Endothelial cell of umbilical vein (primary cell): Measurements from ENCODE around the gene SFXN3.

Source experiments
- EZH2 ChIP-seq: IDR thresholded peaks from 2 replicates; pipeline ENCODE4 v1.6.1; 2012; ENCODE audit warnings: borderline replicate concordance, low read depth, mild to moderate bottlenecking, moderate library complexity, low read length, inconsistent platforms; ENCODE audit not compliant: severe bottlenecking
- MYC ChIP-seq: IDR thresholded peaks from one replicate; pipeline ENCODE4 v1.6.1; 2011; ENCODE audit warnings: mild to moderate bottlenecking, low read depth, low read length
- POLR2A ChIP-seq: IDR thresholded peaks from 2 replicates; pipeline ENCODE4 v1.6.1; 2012; ENCODE audit warnings: low read depth, mild to moderate bottlenecking, control low read depth, low read length
- POLR2AphosphoS5 ChIP-seq: IDR thresholded peaks from 2 replicates; pipeline ENCODE4 v1.6.1; 2012; ENCODE audit warnings: low read depth, mild to moderate bottlenecking, control low read depth, low read length, moderate library complexity; ENCODE audit not compliant: insufficient read depth
- TF ChIP-seq, protein P1 (sequence below), 2 donors: IDR thresholded peaks; 1 replicate in 1 of 2; 2 replicates in 1 of 2; pipeline ENCODE4 v1.5.1; 2011; ENCODE audit warnings: low read length in 2 of 2, mild to moderate bottlenecking in 2 of 2, moderate library complexity in 2 of 2, control low read depth in 1 of 2, inconsistent platforms in 1 of 2, low read depth in 1 of 2; ENCODE audit not compliant: insufficient read depth in 1 of 2; ENCODE audit errors: extremely low read depth in 1 of 2

DNA sequence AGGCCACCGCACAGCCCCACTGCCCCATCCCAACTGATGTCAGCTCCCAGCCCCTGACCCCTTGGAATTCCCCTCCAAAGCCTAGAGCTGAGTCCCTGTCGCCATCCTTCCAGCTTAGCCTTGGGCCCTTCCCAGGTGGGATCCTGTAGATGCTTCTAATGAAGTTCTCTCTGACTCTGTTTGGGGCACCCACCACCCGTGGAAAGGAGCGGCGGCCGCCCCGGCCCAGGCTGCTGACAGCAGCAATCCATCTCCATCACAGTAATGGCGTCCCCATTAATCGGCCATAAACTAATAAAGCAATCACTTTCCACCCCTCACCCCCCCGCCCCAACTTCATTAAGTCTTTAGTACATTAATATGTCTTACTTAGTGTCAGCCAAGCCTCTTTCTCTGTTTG is 56.3 kb downstream of the SFXN3 start:
- no peak for TF ChIP-seq POLR2AphosphoS5
- no peak for TF ChIP-seq POLR2A
- TF ChIP-seq, protein P1, sequence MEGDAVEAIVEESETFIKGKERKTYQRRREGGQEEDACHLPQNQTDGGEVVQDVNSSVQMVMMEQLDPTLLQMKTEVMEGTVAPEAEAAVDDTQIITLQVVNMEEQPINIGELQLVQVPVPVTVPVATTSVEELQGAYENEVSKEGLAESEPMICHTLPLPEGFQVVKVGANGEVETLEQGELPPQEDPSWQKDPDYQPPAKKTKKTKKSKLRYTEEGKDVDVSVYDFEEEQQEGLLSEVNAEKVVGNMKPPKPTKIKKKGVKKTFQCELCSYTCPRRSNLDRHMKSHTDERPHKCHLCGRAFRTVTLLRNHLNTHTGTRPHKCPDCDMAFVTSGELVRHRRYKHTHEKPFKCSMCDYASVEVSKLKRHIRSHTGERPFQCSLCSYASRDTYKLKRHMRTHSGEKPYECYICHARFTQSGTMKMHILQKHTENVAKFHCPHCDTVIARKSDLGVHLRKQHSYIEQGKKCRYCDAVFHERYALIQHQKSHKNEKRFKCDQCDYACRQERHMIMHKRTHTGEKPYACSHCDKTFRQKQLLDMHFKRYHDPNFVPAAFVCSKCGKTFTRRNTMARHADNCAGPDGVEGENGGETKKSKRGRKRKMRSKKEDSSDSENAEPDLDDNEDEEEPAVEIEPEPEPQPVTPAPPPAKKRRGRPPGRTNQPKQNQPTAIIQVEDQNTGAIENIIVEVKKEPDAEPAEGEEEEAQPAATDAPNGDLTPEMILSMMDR (IDR thresholded peaks at IDR 0.05; ENCODE audit: extremely low read depth in 1 of 2, insufficient read depth in 1 of 2, low read depth in 1 of 2, low read length in 2 of 2), result no peak
- TF ChIP-seq MYC, result no peak
- no peak for TF ChIP-seq EZH2
